Measurements from ENCODE around the gene PCBP1. TPM values are rescaled to one million over a fixed set of nuclear protein-coding genes. Genes with fewer than 3 reads are reported as not detected.
"Not testable (repeated sequence)": the region's sequence is repeated elsewhere in the genome, so short reads cannot be mapped to it uniquely, and the experiment has no call there.

PCBP1 gene
- total and polyA plus RNA-seq, 3 donors from 2014 or later = 144 to 270 (median 200) TPM

DNA sequence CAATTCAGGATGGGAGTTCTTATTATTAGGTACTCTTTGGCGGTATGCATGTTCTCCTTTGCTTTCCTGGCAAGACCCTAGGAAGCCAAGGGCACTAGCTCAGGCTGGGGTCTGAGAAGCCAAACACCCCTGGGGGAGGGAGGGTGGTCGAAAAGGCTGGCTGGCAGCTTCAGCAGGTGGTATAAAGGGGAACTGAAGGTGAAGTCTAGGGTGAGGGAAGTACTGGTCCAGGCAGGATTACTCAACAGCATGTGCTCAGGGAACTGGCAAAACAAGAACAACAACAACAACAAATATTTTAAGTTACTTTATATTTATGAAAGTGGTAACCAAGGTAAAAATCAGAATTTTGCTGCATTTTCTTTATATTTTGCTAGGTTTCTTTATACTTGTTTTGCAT, 40.7 kb upstream of the PCBP1 start:
- H3K27me3 ChIP-seq = no peaks in the 10 kb centered on the region
- TF ChIP-seq, protein P1, sequence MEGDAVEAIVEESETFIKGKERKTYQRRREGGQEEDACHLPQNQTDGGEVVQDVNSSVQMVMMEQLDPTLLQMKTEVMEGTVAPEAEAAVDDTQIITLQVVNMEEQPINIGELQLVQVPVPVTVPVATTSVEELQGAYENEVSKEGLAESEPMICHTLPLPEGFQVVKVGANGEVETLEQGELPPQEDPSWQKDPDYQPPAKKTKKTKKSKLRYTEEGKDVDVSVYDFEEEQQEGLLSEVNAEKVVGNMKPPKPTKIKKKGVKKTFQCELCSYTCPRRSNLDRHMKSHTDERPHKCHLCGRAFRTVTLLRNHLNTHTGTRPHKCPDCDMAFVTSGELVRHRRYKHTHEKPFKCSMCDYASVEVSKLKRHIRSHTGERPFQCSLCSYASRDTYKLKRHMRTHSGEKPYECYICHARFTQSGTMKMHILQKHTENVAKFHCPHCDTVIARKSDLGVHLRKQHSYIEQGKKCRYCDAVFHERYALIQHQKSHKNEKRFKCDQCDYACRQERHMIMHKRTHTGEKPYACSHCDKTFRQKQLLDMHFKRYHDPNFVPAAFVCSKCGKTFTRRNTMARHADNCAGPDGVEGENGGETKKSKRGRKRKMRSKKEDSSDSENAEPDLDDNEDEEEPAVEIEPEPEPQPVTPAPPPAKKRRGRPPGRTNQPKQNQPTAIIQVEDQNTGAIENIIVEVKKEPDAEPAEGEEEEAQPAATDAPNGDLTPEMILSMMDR (IDR thresholded peaks at IDR 0.05) = no peak
- no peak for TF ChIP-seq POLR2A (IDR thresholded peaks at IDR 0.05)
- WGBS, 2 donors = 40 to 63% methylated on average over 2 of the region's 2 CpGs
- intact Hi-C loops (cut with DNase I; ENCODE audit: low total_unique reads) = no loop called here
- H3K36me3 ChIP-seq (ENCODE audit: low read depth, missing control alignments) = no peaks in the 10 kb centered on the region
- no peaks in the 10 kb centered on the region for H3K9me3 ChIP-seq
- no peak overlapping the region for H3K27ac ChIP-seq
- H3K4me1 ChIP-seq = no peaks in the 10 kb centered on the region
- H3K4me3 ChIP-seq = no peak overlapping the region
- DNase-seq = no peak

GRCh38 chr2:70047451-70047850, 39.8 kb upstream of the PCBP1 start:
- Histone ChIP-seq H3K27me3 (no peaks in the 10 kb centered on the region), H3K36me3 (ENCODE audit: low read depth, missing control alignments) (no peaks in the 10 kb centered on the region), H3K9me3 (no peaks in the 10 kb centered on the region), H3K4me1 (no peaks in the 10 kb centered on the region), H3K4me3 (no peak overlapping the region), H3K27ac (no peak overlapping the region)
- no peak for DNase-seq
- intact Hi-C loops (cut with DNase I; ENCODE audit: low total_unique reads) = no loop called here
- 86 to 92% methylated on average over 5 of the region's 5 CpGs for WGBS, 2 donors
- TF ChIP-seq, protein P1 (IDR thresholded peaks at IDR 0.05) = no peak
- TF ChIP-seq POLR2A (IDR thresholded peaks at IDR 0.05) = no peak

DNA sequence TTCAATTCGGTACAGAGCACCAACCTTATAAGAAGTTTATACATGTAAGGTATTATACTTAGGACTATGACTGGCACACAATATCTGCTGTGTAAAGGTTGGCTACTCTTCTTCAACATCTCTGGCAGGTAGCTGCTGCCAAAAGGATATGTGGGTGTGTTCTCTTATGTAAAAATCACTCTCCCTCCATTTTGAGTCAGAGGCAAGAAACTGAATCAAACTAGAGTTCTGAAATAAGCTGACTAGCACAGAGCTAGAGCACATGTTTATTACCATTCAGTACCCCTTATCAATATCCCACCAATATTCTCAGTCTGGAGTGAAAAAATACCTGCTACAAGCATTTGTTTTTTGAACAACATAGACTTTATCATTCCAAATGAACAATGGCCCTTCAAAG, 38.0 kb upstream of the PCBP1 start:
- H3K9me3 ChIP-seq = no peaks in the 10 kb centered on the region
- H3K36me3 ChIP-seq (ENCODE audit: low read depth, missing control alignments) = no peaks in the 10 kb centered on the region
- no peak overlapping the region for H3K27ac ChIP-seq
- no peak for DNase-seq
- H3K4me3 ChIP-seq = no peak overlapping the region
- TF ChIP-seq, protein P1 (IDR thresholded peaks at IDR 0.05) = no peak
- TF ChIP-seq POLR2A (IDR thresholded peaks at IDR 0.05) = no peak
- 85 to 89% methylated on average over 1 of the region's 1 CpG for WGBS, 2 donors
- H3K4me1 ChIP-seq = no peaks in the 10 kb centered on the region
- no peaks in the 10 kb centered on the region for H3K27me3 ChIP-seq
- intact Hi-C loops (cut with DNase I; ENCODE audit: low total_unique reads) = no loop called here

DNA sequence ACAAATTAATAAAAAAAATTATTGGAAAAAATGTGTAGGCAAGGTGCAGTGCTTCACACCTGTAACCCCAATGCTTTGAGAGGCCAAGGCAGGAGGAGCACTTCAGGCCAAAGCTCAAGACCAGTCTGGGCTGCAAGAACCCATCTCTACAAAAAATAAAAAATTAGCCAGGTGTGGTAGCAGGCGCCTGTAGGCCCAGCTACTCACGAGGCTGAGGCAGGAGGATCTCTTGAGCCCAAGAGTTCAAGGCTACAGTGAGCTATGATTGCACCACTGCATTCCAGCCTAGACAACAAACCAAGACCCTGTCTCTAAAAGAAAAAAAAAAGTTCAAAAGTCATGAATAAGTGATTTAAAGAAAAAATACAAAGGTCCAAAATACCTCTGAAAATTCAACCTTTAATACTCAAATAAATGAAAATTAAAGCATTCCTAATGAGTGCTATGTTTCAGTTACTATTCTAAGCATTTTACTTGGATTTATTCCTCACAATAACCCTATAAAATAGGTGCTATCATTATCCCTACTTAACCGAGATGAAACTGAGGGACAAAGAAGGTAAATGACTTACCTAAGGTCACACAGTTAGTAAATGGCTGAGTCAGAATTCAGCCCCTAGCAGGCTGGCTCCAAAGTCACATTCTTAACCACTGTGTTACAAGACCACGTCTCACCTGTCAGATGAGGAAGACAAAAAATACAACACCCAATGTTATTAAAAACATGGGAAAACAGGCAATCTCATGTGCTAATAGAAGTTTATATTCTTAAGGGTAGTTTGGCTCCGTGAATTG, 36.4 kb upstream of the PCBP1 start:
- Histone ChIP-seq H3K9me3 (no peaks in the 10 kb centered on the region), H3K27ac (no peak overlapping the region), H3K27me3 (no peaks in the 10 kb centered on the region), H3K4me1 (no peaks in the 10 kb centered on the region), H3K36me3 (ENCODE audit: low read depth, missing control alignments) (no peaks in the 10 kb centered on the region), H3K4me3 (no peak overlapping the region)
- no peak for TF ChIP-seq POLR2A (IDR thresholded peaks at IDR 0.05)
- TF ChIP-seq, protein P1 (IDR thresholded peaks at IDR 0.05) = no peak
- intact Hi-C loops (cut with DNase I; ENCODE audit: low total_unique reads) = no loop called here
- 73 to 77% methylated on average over 5 of the region's 5 CpGs for WGBS, 2 donors
- no peak for DNase-seq

DNA sequence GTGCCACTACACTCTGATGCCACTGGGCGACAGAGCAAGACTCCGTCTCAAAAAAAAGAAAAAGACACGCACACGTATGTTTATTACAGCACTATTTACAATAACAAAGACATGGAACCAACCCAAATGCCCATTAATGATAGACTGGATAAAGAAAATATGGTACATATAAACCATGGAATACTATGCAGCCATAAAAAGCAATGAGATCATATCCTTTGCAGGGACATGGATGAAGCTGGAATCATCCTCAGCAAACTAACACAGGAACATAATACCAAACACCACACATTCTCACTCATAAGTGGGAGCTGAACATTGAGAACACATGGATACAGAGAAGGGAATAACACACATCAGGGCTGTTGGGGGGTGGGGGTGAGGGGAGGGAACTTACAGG, 32.0 kb upstream of the PCBP1 start:
- H3K27ac ChIP-seq; H3K4me3 ChIP-seq; H3K4me1 ChIP-seq; H3K27me3 ChIP-seq; DNase-seq; H3K9me3 ChIP-seq; intact Hi-C loops (cut with DNase I; ENCODE audit: low total_unique reads); H3K36me3 ChIP-seq (ENCODE audit: low read depth, missing control alignments): not testable (repeated sequence)
- WGBS, 2 donors = 95% methylated on average over 4 of the region's 4 CpGs
